NCI-H2107 treated with DMSO at 0.1 percent for 48 hours (cell line): ENCODE data around the gene FILIP1L.

ENCODE experiments used
- DNase-seq: peaks from one replicate; lab custom pipeline; 2025; ENCODE audit not compliant: unreplicated experiment; lab: John Stamatoyannopoulos, UW

Gene FILIP1L

GRCh38 chr3:100114413-100115030 lies at the start of gene FILIP1L:
Gene FILIP1L (minus strand): TSS chr3:100114501.
- DNase-seq, result no peak

- DNase-seq, result no peak
Observed at GRCh38 chr3:100163787-100164186, 49.5 kb upstream of the FILIP1L start.

- DNase-seq, result no peak
Observed at GRCh38 chr3:100160521-100160920, 46.2 kb upstream of the FILIP1L start.

GRCh38 chr3:100159331-100160153 lies 45.2 kb upstream of the FILIP1L start:
- no peak for DNase-seq

GRCh38 chr3:100158918-100159330 lies 44.6 kb upstream of the FILIP1L start:
- peak; percentile 13 for DNase-seq

GRCh38 chr3:100157685-100158084 lies 43.4 kb upstream of the FILIP1L start:
- no peak for DNase-seq

GRCh38 chr3:100155590-100155989 lies 41.3 kb upstream of the FILIP1L start:
- no peak for DNase-seq

- no peak for DNase-seq
Observed at GRCh38 chr3:100155128-100155527, 40.8 kb upstream of the FILIP1L start.

GRCh38 chr3:100154171-100154570 lies 39.9 kb upstream of the FILIP1L start:
- no peak for DNase-seq

- DNase-seq, result no peak
Observed at GRCh38 chr3:100151024-100151707, 36.9 kb upstream of the FILIP1L start.

- DNase-seq, result no peak
Observed at GRCh38 chr3:100150473-100150872, 36.2 kb upstream of the FILIP1L start.

- DNase-seq, result no peak
Observed at GRCh38 chr3:100149713-100150415, 35.6 kb upstream of the FILIP1L start.

GRCh38 chr3:100149130-100149529 lies 34.8 kb upstream of the FILIP1L start:
- peak; percentile 14 for DNase-seq

- DNase-seq, result no peak
Observed at GRCh38 chr3:100144255-100144866, 30.1 kb upstream of the FILIP1L start.

- no peak for DNase-seq
Observed at GRCh38 chr3:100141586-100141985, 27.3 kb upstream of the FILIP1L start.

GRCh38 chr3:100140976-100141375 lies 26.7 kb upstream of the FILIP1L start:
- DNase-seq, result no peak

- no peak for DNase-seq
Observed at GRCh38 chr3:100136921-100137320, 22.6 kb upstream of the FILIP1L start.

- no peak for DNase-seq
Observed at GRCh38 chr3:100131241-100131640, 16.9 kb upstream of the FILIP1L start.

- DNase-seq, result no peak
Observed at GRCh38 chr3:100129941-100130340, 15.6 kb upstream of the FILIP1L start.

GRCh38 chr3:100128565-100128964 lies 14.3 kb upstream of the FILIP1L start:
- DNase-seq, result no peak

- DNase-seq, result no peak
Observed at GRCh38 chr3:100127792-100128191, 13.5 kb upstream of the FILIP1L start.
